ENCODE results near the gene GFOD2. TPM values are rescaled to one million over a fixed set of nuclear protein-coding genes. Genes with fewer than 3 reads are reported as not detected.
"Not testable (repeated sequence)": the region's sequence is repeated elsewhere in the genome, so short reads cannot be mapped to it uniquely, and the experiment has no call there.

Gene GFOD2
- total RNA-seq, 1 experiment from 2014 or later, result 18.6 TPM

- DNase-seq (ENCODE audit: low read depth), result no peak
Observed at GRCh38 chr16:67704110-67704509, 15.0 kb downstream of the GFOD2 start.

GRCh38 chr16:67703626-67704025 is 15.5 kb downstream of the GFOD2 start:
- no peak for DNase-seq (ENCODE audit: low read depth)

- DNase-seq (ENCODE audit: low read depth), result no peak
Observed at GRCh38 chr16:67702130-67702529, 17.0 kb downstream of the GFOD2 start.

- no peak for DNase-seq (ENCODE audit: low read depth)
Observed at GRCh38 chr16:67701420-67701819, 17.7 kb downstream of the GFOD2 start.

GRCh38 chr16:67699265-67699664 is 19.9 kb downstream of the GFOD2 start:
- no peak for DNase-seq (ENCODE audit: low read depth)

GRCh38 chr16:67697422-67698185 is 21.5 kb downstream of the GFOD2 start:
- DNase-seq (ENCODE audit: low read depth), result no peak

- DNase-seq (ENCODE audit: low read depth), result no peak
Observed at GRCh38 chr16:67694611-67695010, 24.5 kb downstream of the GFOD2 start.

GRCh38 chr16:67693517-67694285 is 25.4 kb downstream of the GFOD2 start:
- DNase-seq (ENCODE audit: low read depth), result not testable (repeated sequence)

- DNase-seq (ENCODE audit: low read depth), result no peak
Observed at GRCh38 chr16:67685388-67686112, 33.6 kb downstream of the GFOD2 start.

GRCh38 chr16:67683767-67684166 is 35.3 kb downstream of the GFOD2 start:
- no peak for DNase-seq (ENCODE audit: low read depth)

GRCh38 chr16:67679935-67680897 is 38.9 kb downstream of the GFOD2 start:
- no peak for DNase-seq (ENCODE audit: low read depth)

- no peak for DNase-seq (ENCODE audit: low read depth)
Observed at GRCh38 chr16:67678354-67679023, 40.6 kb downstream of the GFOD2 start.

GRCh38 chr16:67677712-67678111 is 41.4 kb downstream of the GFOD2 start:
- no peak for DNase-seq (ENCODE audit: low read depth)

GRCh38 chr16:67676939-67677338 is 42.2 kb downstream of the GFOD2 start:
- DNase-seq (ENCODE audit: low read depth), result no peak

- no peak for DNase-seq (ENCODE audit: low read depth)
Observed at GRCh38 chr16:67676516-67676915, 42.6 kb downstream of the GFOD2 start.

GRCh38 chr16:67675999-67676398 is 43.1 kb downstream of the GFOD2 start:
- DNase-seq (ENCODE audit: low read depth), result no peak

GRCh38 chr16:67675579-67675935 is 43.6 kb downstream of the GFOD2 start:
- DNase-seq (ENCODE audit: low read depth), result no peak

GRCh38 chr16:67674851-67675578 is 44.1 kb downstream of the GFOD2 start:
- no peak for DNase-seq (ENCODE audit: low read depth)

GRCh38 chr16:67673712-67674580 is 45.2 kb downstream of the GFOD2 start:
- no peak for DNase-seq (ENCODE audit: low read depth)

Data from M059J (cell line).